Measurements from ENCODE around the gene SEC14L1. TPM values are rescaled to one million over a fixed set of nuclear protein-coding genes. Genes with fewer than 3 reads are reported as not detected.

The SEC14L1 gene
- total RNA-seq, 1 experiment from 2014 or later = 58.6 TPM

GRCh38 chr17:77189148-77189547 is 48.4 kb downstream of the SEC14L1 start:
- Mint-ChIP-seq H3K4me1 (no peaks in the 10 kb centered on the region), H3K9me3 (no peaks in the 10 kb centered on the region), H3K4me3 (no peak overlapping the region), H3K27ac (no peak overlapping the region), H3K27me3 (ENCODE audit: low read depth) (no peaks in the 10 kb centered on the region), H3K36me3 (ENCODE audit: insufficient read depth in 1 of 3, low read depth in 3 of 3) (peaks cover 2 to 27% (median 22%) of the 10 kb centered on the region in 3 experiments; a peak in 5 of 7 replicates)
- Histone ChIP-seq H3K27ac (ENCODE audit: insufficient read length, low read depth, low read length) (no peak overlapping the region), H3K14ac (ENCODE audit: insufficient read depth, low read length) (no peak overlapping the region), H3T11ph (ENCODE audit: low read length) (no peak overlapping the region), H4K8ac (replicated peaks; ENCODE audit: insufficient read length, low read depth, low read length) (no peak overlapping the region), H3K79me2 (ENCODE audit: insufficient read depth, low read length) (peaks cover 2% of the 10 kb centered on the region; the same call in 1 of the 2 replicates), H2AFZ (ENCODE audit: low read length) (no peak overlapping the region), H3K9me3 (ENCODE audit: control insufficient read depth, low read depth, low read length) (no peaks in the 10 kb centered on the region), H3K23me2 (ENCODE audit: insufficient read length, low read depth, low read length, poor library complexity, severe bottlenecking) (no peaks in the 10 kb centered on the region), H3K9ac (ENCODE audit: extremely low read depth, insufficient read length, low read length) (no peak overlapping the region), H3K18ac (ENCODE audit: insufficient read length, low read depth, low read length) (no peak overlapping the region), H2BK15ac (ENCODE audit: low read depth, low read length) (no peak overlapping the region), H4K5ac (ENCODE audit: insufficient read length, low read depth, low read length) (no peak overlapping the region), H2BK12ac (ENCODE audit: insufficient read length, low read depth, low read length) (no peak overlapping the region), H3K27me3 (ENCODE audit: insufficient read depth, low read length) (no peaks in the 10 kb centered on the region), H2AK5ac (ENCODE audit: insufficient read length, low read length) (no peak overlapping the region), H3K4ac (ENCODE audit: low read depth, low read length) (no peak overlapping the region), H2BK120ac (ENCODE audit: low read depth, low read length, poor library complexity, severe bottlenecking) (no peak overlapping the region), H4K20me1 (ENCODE audit: control insufficient read depth, insufficient read depth, insufficient read length) (no peaks in the 10 kb centered on the region), H3K4me2 (ENCODE audit: insufficient read depth, insufficient read length, low read length) (no peak overlapping the region), H3K23ac (ENCODE audit: insufficient read length, low read depth, low read length) (no peak overlapping the region), H2BK20ac (ENCODE audit: low read depth, low read length, poor library complexity, severe bottlenecking) (no peak overlapping the region), H3K79me1 (ENCODE audit: insufficient read depth, low read depth, low read length, poor library complexity, severe bottlenecking) (no peaks in the 10 kb centered on the region), H3K56ac (ENCODE audit: insufficient read length, low read depth, low read length) (no peak overlapping the region), H3K4me1 (ENCODE audit: insufficient read depth, low read length) (no peaks in the 10 kb centered on the region), H2BK5ac (ENCODE audit: insufficient read length, low read length) (no peak overlapping the region), H4K91ac (ENCODE audit: insufficient read length, low read depth, low read length) (no peak overlapping the region)
- TF ChIP-seq CTCF (conservative IDR thresholded peaks at IDR 0.05) = no peak
- DNase-seq = no peak
- no CpG with 5 or more reads among the region's 2 CpGs for WGBS (ENCODE audit: extremely low coverage, insufficient read length, low lambda C conversion rate)
